HEK293T (cell line): ENCODE data around the gene KLK1.

Source experiments
- ELF4 ChIP-seq: fragments of 450-650 bp; IDR thresholded peaks from 2 replicates; pipeline ENCODE4 v1.6.1; 2017; ENCODE audit warnings: antibody characterized with exemption
- FOXM1 ChIP-seq: fragments of 450-650 bp; IDR thresholded peaks from 2 replicates; pipeline ENCODE4 v1.6.1; 2017; ENCODE audit warnings: mild to moderate bottlenecking, borderline replicate concordance
- HDGF ChIP-seq: fragments of 450-650 bp; IDR thresholded peaks from 2 replicates; pipeline ENCODE4 v1.6.1; 2017; ENCODE audit warnings: antibody characterized with exemption, borderline replicate concordance
- L3MBTL2 ChIP-seq: fragments of 450-650 bp; conservative IDR thresholded peaks from 2 replicates; pipeline ENCODE4 v1.6.1; 2016; ENCODE audit warnings: mild to moderate bottlenecking
- NFRKB ChIP-seq: fragments of 450-650 bp; IDR thresholded peaks from 2 replicates; pipeline ENCODE4 v1.6.1; 2016; ENCODE audit warnings: mild to moderate bottlenecking, moderate library complexity
- PKNOX1 ChIP-seq: fragments of 450-650 bp; IDR thresholded peaks from 2 replicates; pipeline ENCODE4 v1.6.1; 2016
- SP1 ChIP-seq: fragments of 450-650 bp; IDR thresholded peaks from 2 replicates; pipeline ENCODE4 v1.6.1; 2017
- SUZ12 ChIP-seq: fragments of 450-650 bp; IDR thresholded peaks from 2 replicates; pipeline ENCODE4 v1.6.1; 2016; ENCODE audit warnings: mild to moderate bottlenecking

- TF ChIP-seq L3MBTL2, result no peak
- no peak for TF ChIP-seq SUZ12
- TF ChIP-seq NFRKB, result no peak
- TF ChIP-seq HDGF, result no peak
- TF ChIP-seq SP1, result no peak
- TF ChIP-seq FOXM1, result no peak
- TF ChIP-seq PKNOX1, result no peak
- TF ChIP-seq ELF4, result no peak
Measured at GRCh38 chr19:50851620-50852019, 28.0 kb upstream of the KLK1 start.
